ENCODE measurements around the gene QRICH1. TPM values are rescaled to one million over a fixed set of nuclear protein-coding genes. Genes with fewer than 3 reads are reported as not detected.

QRICH1 gene
- total RNA-seq, 1 experiment from 2014 or later, result 96.1 TPM

- DNase-seq (ENCODE audit: unreplicated experiment), result peak; percentile 19
- no peak for TF ChIP-seq CTCF (IDR thresholded peaks at IDR 0.05; ENCODE audit: unreplicated experiment)
- no TSS peak for BruUV-seq (replicated peaks)
- Mint-ChIP-seq H3K9me3 (ENCODE audit: unreplicated experiment) (no peaks in the 10 kb centered on the region), H3K4me1 (ENCODE audit: insufficient read depth, unreplicated experiment) (peaks cover 6% of the 10 kb centered on the region), H3K27me3 (ENCODE audit: insufficient read depth, unreplicated experiment) (no peaks in the 10 kb centered on the region), H3K27ac (ENCODE audit: low read depth, unreplicated experiment) (peak overlapping the region; percentile 79), H3K36me3 (ENCODE audit: insufficient read depth, unreplicated experiment) (peaks cover 60% of the 10 kb centered on the region), H3K4me3 (ENCODE audit: unreplicated experiment) (peak overlapping the region; percentile 75)
- intact Hi-C loops (cut with micrococcal nuclease), result no loop called here
- ChIA-PET CTCF (interaction anchor here (0.6 to 1.2 kb wide), 3 partner anchors 14 to 446 kb away, joined by 3 to 8 read pairs (median 4); partner anchors contain the start of gene LAMB2), POLR2A (interaction anchor here (0.5 to 3.7 kb wide), 10 partner anchors 13 to 350 kb away, joined by 3 to 70 read pairs (median 8); partner anchors contain the start of genes DAG1, LAMB2, QARS1 and QRICH1)
Observed at GRCh38 chr3:49119439-49119838, 25.6 kb upstream of the QRICH1 start.

- POLR2A ChIA-PET, result interaction anchor here (0.5 to 3.7 kb wide), 8 partner anchors 13 to 351 kb away, joined by 3 to 70 read pairs (median 8); partner anchors contain the start of genes DAG1, LAMB2, QARS1 and QRICH1
- no TSS peak for BruUV-seq (replicated peaks)
- H3K27ac Mint-ChIP-seq (ENCODE audit: low read depth, unreplicated experiment), result peak overlapping the region; percentile 79
- H3K27me3 Mint-ChIP-seq (ENCODE audit: insufficient read depth, unreplicated experiment), result no peaks in the 10 kb centered on the region
- peaks cover 6% of the 10 kb centered on the region for H3K4me1 Mint-ChIP-seq (ENCODE audit: insufficient read depth, unreplicated experiment)
- DNase-seq (ENCODE audit: unreplicated experiment), result no peak
- intact Hi-C loops (cut with micrococcal nuclease), result no loop called here
- no peak for TF ChIP-seq CTCF (IDR thresholded peaks at IDR 0.05; ENCODE audit: unreplicated experiment)
- H3K9me3 Mint-ChIP-seq (ENCODE audit: unreplicated experiment), result no peaks in the 10 kb centered on the region
- H3K4me3 Mint-ChIP-seq (ENCODE audit: unreplicated experiment), result peak overlapping the region; percentile 75
- H3K36me3 Mint-ChIP-seq (ENCODE audit: insufficient read depth, unreplicated experiment), result peaks cover 62% of the 10 kb centered on the region
- CTCF ChIA-PET, result interaction anchor here (0.7 to 1.2 kb wide), 3 partner anchors 13 to 24 kb away, joined by 3 to 4 read pairs (median 3); partner anchors contain the start of gene LAMB2
Observed at GRCh38 chr3:49119036-49119435, 25.2 kb upstream of the QRICH1 start.

GRCh38 chr3:49112262-49112661, 18.4 kb upstream of the QRICH1 start:
- H3K36me3 Mint-ChIP-seq (ENCODE audit: insufficient read depth, unreplicated experiment), result peaks cover 47% of the 10 kb centered on the region

GRCh38 chr3:49111347-49111746, 17.5 kb upstream of the QRICH1 start:
- intact Hi-C loops (cut with micrococcal nuclease), result no loop called here
- no peaks in the 10 kb centered on the region for H3K9me3 Mint-ChIP-seq (ENCODE audit: unreplicated experiment)

More at GRCh38 chr3:49112262-49112661, 18.4 kb upstream of the QRICH1 start:
- POLR2A ChIA-PET, result interaction anchor here (0.6 to 1.3 kb wide), 2 partner anchors 8 to 50 kb away, joined by 3 to 5 read pairs; partner anchors contain the start of gene USP19
- CTCF ChIA-PET, result interaction anchor here (0.9 kb wide), 1 partner anchor 227 kb away, joined by 5 read pairs; the partner anchor contains the start of gene USP4
- no peak for DNase-seq (ENCODE audit: unreplicated experiment)
- no peak overlapping the region for H3K27ac Mint-ChIP-seq (ENCODE audit: low read depth, unreplicated experiment)
- H3K4me1 Mint-ChIP-seq (ENCODE audit: insufficient read depth, unreplicated experiment), result no peaks in the 10 kb centered on the region
- no TSS peak for BruUV-seq (replicated peaks)
- intact Hi-C loops (cut with micrococcal nuclease), result no loop called here
- H3K9me3 Mint-ChIP-seq (ENCODE audit: unreplicated experiment), result no peaks in the 10 kb centered on the region
- no peak overlapping the region for H3K4me3 Mint-ChIP-seq (ENCODE audit: unreplicated experiment)
- TF ChIP-seq CTCF (IDR thresholded peaks at IDR 0.05; ENCODE audit: unreplicated experiment), result no peak
- no peaks in the 10 kb centered on the region for H3K27me3 Mint-ChIP-seq (ENCODE audit: insufficient read depth, unreplicated experiment)

More at GRCh38 chr3:49111347-49111746, 17.5 kb upstream of the QRICH1 start:
- Mint-ChIP-seq H3K4me3 (ENCODE audit: unreplicated experiment) (no peak overlapping the region), H3K4me1 (ENCODE audit: insufficient read depth, unreplicated experiment) (no peaks in the 10 kb centered on the region), H3K36me3 (ENCODE audit: insufficient read depth, unreplicated experiment) (peaks cover 50% of the 10 kb centered on the region), H3K27ac (ENCODE audit: low read depth, unreplicated experiment) (no peak overlapping the region), H3K27me3 (ENCODE audit: insufficient read depth, unreplicated experiment) (no peaks in the 10 kb centered on the region)
- DNase-seq (ENCODE audit: unreplicated experiment), result no peak
- no peak for TF ChIP-seq CTCF (IDR thresholded peaks at IDR 0.05; ENCODE audit: unreplicated experiment)
- POLR2A ChIA-PET, result interaction anchor here (1.3 kb wide), 1 partner anchor 9 kb away, joined by 5 read pairs; the partner anchor contains the start of gene USP19
- CTCF ChIA-PET, result no interaction called here
- BruUV-seq (replicated peaks), result no TSS peak

Data from MCF 10A (cell line).